Measurements from ENCODE around the gene TAS2R38. TPM values are rescaled to one million over a fixed set of nuclear protein-coding genes. Genes with fewer than 3 reads are reported as not detected.
"Not testable (repeated sequence)": the region's sequence is repeated elsewhere in the genome, so short reads cannot be mapped to it uniquely, and the experiment has no call there.

TAS2R38 gene
- total RNA-seq, 4 donors from 2014 or later = not detected

DNA sequence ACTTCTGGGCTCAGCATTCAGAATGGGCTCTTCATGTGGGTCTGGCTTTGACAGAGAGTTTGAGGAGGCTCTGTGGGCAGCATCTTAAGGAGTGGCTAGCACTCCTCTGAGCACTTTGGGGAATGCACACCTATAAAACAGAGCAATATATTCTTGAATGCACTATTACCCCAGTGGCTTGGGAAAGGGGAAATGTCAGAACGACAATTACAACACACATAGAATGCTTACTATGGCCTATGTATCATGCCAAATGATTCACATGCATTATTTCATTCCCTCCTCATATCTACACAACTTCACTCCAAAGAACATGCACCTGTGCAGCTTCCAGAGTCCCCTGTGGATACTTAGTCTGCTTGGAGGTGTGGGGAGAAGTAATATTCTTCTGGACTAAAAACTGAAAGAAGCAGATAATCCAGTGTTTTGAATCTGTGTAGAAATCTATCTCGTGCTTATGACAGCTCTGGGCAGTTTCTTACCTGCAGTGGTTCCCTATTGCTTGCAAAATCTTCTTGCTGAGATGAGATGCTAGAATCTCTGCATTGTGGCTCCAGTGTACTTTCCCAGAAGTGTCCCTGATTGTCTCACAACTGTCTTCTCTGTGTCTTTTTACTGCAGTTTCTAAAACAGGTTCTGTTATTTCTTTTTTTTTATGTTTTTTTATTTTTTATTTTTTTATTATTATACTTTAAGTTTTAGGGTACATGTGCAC is 16.6 kb upstream of the TAS2R38 start:
- H3K4me1 ChIP-seq = no peaks in the 10 kb centered on the region
- H3K9me3 ChIP-seq = no peaks in the 10 kb centered on the region
- TF ChIP-seq POLR2A (IDR thresholded peaks at IDR 0.05) = no peak
- TF ChIP-seq, protein P1, sequence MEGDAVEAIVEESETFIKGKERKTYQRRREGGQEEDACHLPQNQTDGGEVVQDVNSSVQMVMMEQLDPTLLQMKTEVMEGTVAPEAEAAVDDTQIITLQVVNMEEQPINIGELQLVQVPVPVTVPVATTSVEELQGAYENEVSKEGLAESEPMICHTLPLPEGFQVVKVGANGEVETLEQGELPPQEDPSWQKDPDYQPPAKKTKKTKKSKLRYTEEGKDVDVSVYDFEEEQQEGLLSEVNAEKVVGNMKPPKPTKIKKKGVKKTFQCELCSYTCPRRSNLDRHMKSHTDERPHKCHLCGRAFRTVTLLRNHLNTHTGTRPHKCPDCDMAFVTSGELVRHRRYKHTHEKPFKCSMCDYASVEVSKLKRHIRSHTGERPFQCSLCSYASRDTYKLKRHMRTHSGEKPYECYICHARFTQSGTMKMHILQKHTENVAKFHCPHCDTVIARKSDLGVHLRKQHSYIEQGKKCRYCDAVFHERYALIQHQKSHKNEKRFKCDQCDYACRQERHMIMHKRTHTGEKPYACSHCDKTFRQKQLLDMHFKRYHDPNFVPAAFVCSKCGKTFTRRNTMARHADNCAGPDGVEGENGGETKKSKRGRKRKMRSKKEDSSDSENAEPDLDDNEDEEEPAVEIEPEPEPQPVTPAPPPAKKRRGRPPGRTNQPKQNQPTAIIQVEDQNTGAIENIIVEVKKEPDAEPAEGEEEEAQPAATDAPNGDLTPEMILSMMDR (IDR thresholded peaks at IDR 0.05) = no peak
- TF ChIP-seq EP300 (IDR thresholded peaks at IDR 0.05) = no peak
- H3K27ac ChIP-seq = no peak overlapping the region
- H3K36me3 ChIP-seq = no peaks in the 10 kb centered on the region
- DNase-seq (ENCODE audit: low spot score in 2 of 2) = no peak
- H3K27me3 ChIP-seq = no peaks in the 10 kb centered on the region
- WGBS, 2 donors = 59 to 67% methylated on average over 2 of the region's 2 CpGs
- no peak overlapping the region for H3K4me3 ChIP-seq

DNA sequence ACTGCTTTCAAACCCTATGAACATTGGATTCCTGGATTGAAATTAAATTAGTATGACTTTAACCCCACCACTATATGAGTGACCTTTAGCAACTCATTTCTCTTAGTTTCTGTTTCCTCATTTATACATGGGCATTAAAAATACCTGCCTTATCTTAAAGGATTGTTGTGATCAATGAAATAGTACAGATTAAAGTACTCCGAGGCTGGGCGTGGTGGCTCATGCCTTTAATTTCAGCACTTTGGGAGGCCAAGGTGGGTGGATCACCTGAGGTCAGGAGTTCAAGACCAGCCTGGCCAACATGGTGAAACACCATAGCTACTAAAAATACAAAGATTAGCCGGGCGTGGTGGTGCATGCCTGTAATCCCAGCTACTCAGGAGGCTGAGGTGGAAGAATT is 14.2 kb upstream of the TAS2R38 start:
- H3K4me3 ChIP-seq; H3K4me1 ChIP-seq; H3K27ac ChIP-seq; DNase-seq (ENCODE audit: low spot score in 2 of 2); H3K9me3 ChIP-seq; H3K27me3 ChIP-seq; H3K36me3 ChIP-seq: not testable (repeated sequence)
- WGBS, 2 donors = 92 to 95% methylated on average over 4 of the region's 4 CpGs

- DNase-seq (ENCODE audit: low spot score in 2 of 2) = no peak
- H3K27me3 ChIP-seq = no peaks in the 10 kb centered on the region
- WGBS, 2 donors = 79 to 80% methylated on average over 2 of the region's 2 CpGs
- TF ChIP-seq POLR2A (IDR thresholded peaks at IDR 0.05) (no peak), EP300 (IDR thresholded peaks at IDR 0.05) (no peak)
- TF ChIP-seq, protein P1 (IDR thresholded peaks at IDR 0.05) = no peak
- H3K4me1 ChIP-seq = no peaks in the 10 kb centered on the region
- H3K4me3 ChIP-seq = no peak overlapping the region
- H3K9me3 ChIP-seq = no peaks in the 10 kb centered on the region
- H3K36me3 ChIP-seq = no peaks in the 10 kb centered on the region
- no peak overlapping the region for H3K27ac ChIP-seq
These were observed 13.3 kb upstream of the TAS2R38 start for GRCh38 chr7:141986923-141987322.

DNA sequence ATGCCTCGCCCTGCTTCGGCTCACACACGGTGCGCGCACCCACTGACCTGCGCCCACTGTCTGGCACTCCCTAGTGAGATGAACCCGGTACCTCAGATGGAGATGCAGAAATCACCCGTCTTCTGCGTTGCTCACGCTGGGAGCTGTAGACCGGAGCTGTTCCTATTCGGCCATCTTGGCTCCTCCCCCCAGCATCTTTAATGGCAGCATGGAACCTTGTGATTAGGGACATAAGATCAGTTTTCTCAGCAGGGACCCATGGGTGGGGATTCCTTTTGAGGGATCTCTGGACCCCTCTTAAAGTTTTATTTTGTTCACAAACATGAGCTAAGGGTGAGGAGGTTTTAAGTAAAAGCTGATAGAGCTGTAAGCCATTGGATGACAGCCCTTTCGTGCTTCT is 12.4 kb upstream of the TAS2R38 start:
- H3K9me3 ChIP-seq; H3K4me1 ChIP-seq; H3K36me3 ChIP-seq; H3K27ac ChIP-seq; DNase-seq (ENCODE audit: low spot score in 2 of 2); H3K4me3 ChIP-seq; H3K27me3 ChIP-seq: not testable (repeated sequence)
- WGBS, 2 donors = 96 to 100% methylated on average over 7 to 9 of the region's 13 CpGs

DNA sequence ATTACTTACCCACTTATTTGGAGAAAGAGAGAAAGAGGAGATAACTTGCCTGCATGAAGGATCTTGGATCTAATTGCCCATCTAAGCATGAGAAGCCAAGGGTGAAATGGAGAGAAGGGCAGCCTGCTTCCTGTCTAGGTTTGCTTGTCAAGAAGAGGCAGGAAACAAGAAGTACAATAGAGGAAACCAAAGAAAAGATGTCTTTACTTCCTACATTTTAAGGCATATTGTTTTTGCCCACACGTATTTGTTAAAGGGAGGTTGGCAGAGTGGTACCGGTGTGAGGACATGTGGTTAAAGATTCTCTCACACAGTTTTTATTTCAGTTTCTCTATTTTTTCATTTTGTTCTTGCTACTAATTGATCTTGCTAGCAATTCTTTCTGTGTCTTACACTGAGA is 6.0 kb upstream of the TAS2R38 start:
- TF ChIP-seq, protein P1 (IDR thresholded peaks at IDR 0.05) = no peak
- TF ChIP-seq EP300 (IDR thresholded peaks at IDR 0.05) (no peak), POLR2A (IDR thresholded peaks at IDR 0.05) (no peak)
- Histone ChIP-seq H3K9me3 (no peaks in the 10 kb centered on the region), H3K27me3 (no peaks in the 10 kb centered on the region), H3K4me1 (peaks cover 0 to 3% (median 0%) of the 10 kb centered on the region in 4 donors), H3K36me3 (no peaks in the 10 kb centered on the region), H3K4me3 (no peak overlapping the region), H3K27ac (no peak overlapping the region)
- WGBS, 2 donors = 83 to 88% methylated on average over 2 of the region's 2 CpGs
- DNase-seq (ENCODE audit: low spot score in 2 of 2) = no peak

DNA sequence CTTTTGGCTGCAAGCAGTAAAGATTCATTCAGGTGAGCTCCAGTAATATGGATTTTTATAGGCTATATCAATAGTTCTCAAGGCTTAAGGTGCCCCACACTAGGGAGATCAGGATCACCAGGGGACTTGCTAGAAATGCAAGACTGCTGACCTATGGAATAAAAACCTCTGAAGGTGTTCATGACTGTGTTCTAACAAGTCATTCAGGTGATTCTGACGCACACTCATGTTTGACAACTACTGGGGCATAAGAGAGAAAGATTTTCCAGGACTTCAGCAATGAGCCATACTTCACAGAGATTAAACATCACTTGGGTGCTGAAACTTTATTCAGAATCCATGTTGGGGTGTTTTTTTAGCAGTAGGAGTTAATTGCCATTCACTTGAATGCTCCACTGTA is 4.8 kb upstream of the TAS2R38 start:
- TF ChIP-seq EP300 (IDR thresholded peaks at IDR 0.05) = no peak
- Histone ChIP-seq H3K4me1 (peaks cover 0 to 3% (median 0%) of the 10 kb centered on the region in 4 donors), H3K36me3 (no peaks in the 10 kb centered on the region), H3K27ac (no peak overlapping the region), H3K4me3 (no peak overlapping the region), H3K27me3 (no peaks in the 10 kb centered on the region), H3K9me3 (no peaks in the 10 kb centered on the region)
- no peak for DNase-seq (ENCODE audit: low spot score in 2 of 2)
- WGBS, 2 donors = 81 to 93% methylated on average over 1 of the region's 1 CpG
